ENCODE measurements around the gene TEX13C. TPM values are rescaled to one million over a fixed set of nuclear protein-coding genes. Genes with fewer than 3 reads are reported as not detected.

The TEX13C gene
- total RNA-seq, 1 experiment from 2014 or later = not detected

DNA sequence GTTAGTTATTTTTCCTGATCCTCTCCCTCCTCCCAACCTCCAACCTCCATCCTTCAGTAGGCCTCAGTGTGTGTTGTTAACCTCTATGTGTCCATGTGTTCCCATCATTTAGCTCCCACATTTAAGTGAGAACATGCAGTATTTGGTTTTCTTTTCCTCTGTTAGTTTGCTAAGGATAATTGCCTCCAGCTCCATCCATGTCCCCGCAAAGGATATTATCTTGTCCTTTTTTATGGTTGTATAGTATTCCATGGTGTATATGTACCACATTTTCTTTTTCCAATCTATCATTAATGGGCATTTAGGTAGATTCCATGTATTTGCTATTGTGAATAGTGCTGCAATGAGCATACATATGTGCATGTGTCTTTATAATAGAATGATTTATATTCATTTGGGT lies 54.5 kb downstream of the TEX13C start:
- RAD21 ChIA-PET (ENCODE audit: low non-redundant PET in 1 of 2, low total read pairs in 2 of 2, uncharacterized antibody in 2 of 2, unreplicated experiment in 2 of 2) = no interaction called here
- H3K27me3 ChIP-seq (ENCODE audit: insufficient read depth, low read length) = no peaks in the 10 kb centered on the region

More for the DNA sequence above, 54.5 kb downstream of the TEX13C start:
- no peak overlapping the region for H2AFZ ChIP-seq (ENCODE audit: low read depth, low read length, poor library complexity, severe bottlenecking)
- CTCF ChIA-PET = no interaction called here
- no TSS peak for BruUV-seq (replicated peaks)
- no peak overlapping the region for H3K4me3 ChIP-seq (replicated peaks in 1 of 2; ENCODE audit: low read depth in 1 of 2, low read length in 2 of 2)
- intact Hi-C loops (cut with micrococcal nuclease) = no loop called here
- no peaks in the 10 kb centered on the region for H3K36me3 ChIP-seq (ENCODE audit: control insufficient read depth in 1 of 2, insufficient read depth in 2 of 2, low read length in 2 of 2)
- POLR2A ChIA-PET = no interaction called here
- no peak overlapping the region for H3K9ac ChIP-seq (ENCODE audit: low read length)
- no peaks in the 10 kb centered on the region for H3K9me2 ChIP-seq (ENCODE audit: insufficient read depth)
- H3K4me1 ChIP-seq (ENCODE audit: control insufficient read depth in 1 of 2, insufficient read depth in 2 of 2, low read length in 2 of 2) = no peaks in the 10 kb centered on the region
- H3K9me3 ChIP-seq (ENCODE audit: control insufficient read depth in 1 of 2, insufficient read depth in 1 of 2, low read depth in 1 of 2, low read length in 2 of 2) = no peaks in the 10 kb centered on the region
- H3K79me2 ChIP-seq (ENCODE audit: insufficient read depth, low read length) = no peaks in the 10 kb centered on the region
- H4K20me1 ChIP-seq (ENCODE audit: insufficient read depth) = no peaks in the 10 kb centered on the region
- ATAC-seq (no peak), DNase-seq (ENCODE audit: low read depth, low spot score) (no peak)
- no peak overlapping the region for H3K4me2 ChIP-seq (ENCODE audit: low read length)
- TF ChIP-seq ZFX (IDR thresholded peaks at IDR 0.05) = no peak
- no peak for TF ChIP-seq JUND (IDR thresholded peaks at IDR 0.05)
- no peak for TF ChIP-seq YY1 (IDR thresholded peaks at IDR 0.05; ENCODE audit: extremely low read depth, insufficient replicate concordance, low read depth, low read length)
- no peak for TF ChIP-seq CEBPB (IDR thresholded peaks at IDR 0.05; ENCODE audit: low read depth)
- TF ChIP-seq POLR2AphosphoS5 (IDR thresholded peaks at IDR 0.05; ENCODE audit: low read depth, low read length) = no peak
- H3K27ac ChIP-seq (ENCODE audit: low read depth, low read length) = no peak overlapping the region

Data from HCT116 (cell line).